Astrocyte (in vitro differentiated cells and primary cell): ENCODE measurements around the gene CD28.

Source experiments
- EZH2 ChIP-seq: IDR thresholded peaks from 2 replicates; pipeline ENCODE4 v1.6.1; 2012; ENCODE audit warnings: mild to moderate bottlenecking, low read length, inconsistent platforms; ENCODE audit not compliant: insufficient read depth
- TF ChIP-seq, protein P1 (sequence below): IDR thresholded peaks from 2 replicates; pipeline ENCODE4 v1.5.1; 2011; ENCODE audit warnings: low read depth, mild to moderate bottlenecking, inconsistent platforms, low read length, moderate library complexity; ENCODE audit not compliant: insufficient read depth

- TF ChIP-seq, protein P1, sequence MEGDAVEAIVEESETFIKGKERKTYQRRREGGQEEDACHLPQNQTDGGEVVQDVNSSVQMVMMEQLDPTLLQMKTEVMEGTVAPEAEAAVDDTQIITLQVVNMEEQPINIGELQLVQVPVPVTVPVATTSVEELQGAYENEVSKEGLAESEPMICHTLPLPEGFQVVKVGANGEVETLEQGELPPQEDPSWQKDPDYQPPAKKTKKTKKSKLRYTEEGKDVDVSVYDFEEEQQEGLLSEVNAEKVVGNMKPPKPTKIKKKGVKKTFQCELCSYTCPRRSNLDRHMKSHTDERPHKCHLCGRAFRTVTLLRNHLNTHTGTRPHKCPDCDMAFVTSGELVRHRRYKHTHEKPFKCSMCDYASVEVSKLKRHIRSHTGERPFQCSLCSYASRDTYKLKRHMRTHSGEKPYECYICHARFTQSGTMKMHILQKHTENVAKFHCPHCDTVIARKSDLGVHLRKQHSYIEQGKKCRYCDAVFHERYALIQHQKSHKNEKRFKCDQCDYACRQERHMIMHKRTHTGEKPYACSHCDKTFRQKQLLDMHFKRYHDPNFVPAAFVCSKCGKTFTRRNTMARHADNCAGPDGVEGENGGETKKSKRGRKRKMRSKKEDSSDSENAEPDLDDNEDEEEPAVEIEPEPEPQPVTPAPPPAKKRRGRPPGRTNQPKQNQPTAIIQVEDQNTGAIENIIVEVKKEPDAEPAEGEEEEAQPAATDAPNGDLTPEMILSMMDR = no peak
- TF ChIP-seq EZH2 = no peak
Observed at GRCh38 chr2:203697190-203697589, 9.2 kb upstream of the CD28 start.
